ENCODE results near the gene RUNX2. TPM values are rescaled to one million over a fixed set of nuclear protein-coding genes. Genes with fewer than 3 reads are reported as not detected.

The RUNX2 gene
- total and polyA plus RNA-seq, 10 of the 15 experiments (the other 5 are each of a cell fraction or from before 2014, with no cell fraction given) = 0.01 to 0.77 (median 0.15) TPM; not detected in 3

GRCh38 chr6:45483021-45483420 lies 154.9 kb downstream of the RUNX2 start (continued):
- TF ChIP-seq CEBPZ (IDR thresholded peaks at IDR 0.05; ENCODE audit: low read depth, low read length) (no peak), POU2F2 (IDR thresholded peaks at IDR 0.05; ENCODE audit: borderline replicate concordance, low read depth, low read length) (no peak), MTA2 (IDR thresholded peaks at IDR 0.05; ENCODE audit: low read depth) (no peak), ATF3 (IDR thresholded peaks at IDR 0.05; ENCODE audit: borderline replicate concordance, extremely low read depth, low read depth, low read length) (no peak), IRF3 (IDR thresholded peaks at IDR 0.05) (no peak), HDGF (IDR thresholded peaks at IDR 0.05) (no peak), HDAC6 (IDR thresholded peaks at IDR 0.05; ENCODE audit: unreplicated experiment) (no peak), BMI1 (IDR thresholded peaks at IDR 0.05; ENCODE audit: borderline replicate concordance) (no peak), RBBP5 (conservative IDR thresholded peaks at IDR 0.05) (no peak), EZH2 (IDR thresholded peaks at IDR 0.05; ENCODE audit: borderline replicate concordance, control insufficient read depth, low read depth, low read length) (no peak), NBN (IDR thresholded peaks at IDR 0.05) (no peak)
